Neural cell (in vitro differentiated cells): Measurements from ENCODE around the gene SPANXD. TPM values are rescaled to one million over a fixed set of nuclear protein-coding genes. Genes with fewer than 3 reads are reported as not detected.

ENCODE experiments used
- H2AFZ ChIP-seq: fragments of 200-600, 300-800 bp; sonication (generic), shearing (Covaris generic); 2 replicates; pipeline ENCODE4 v1.6.0; 2014; ENCODE audit warnings: low read depth, mild to moderate bottlenecking, antibody characterized with exemption, low read length, moderate library complexity
- H3F3A ChIP-seq: fragments of 200-600 bp; shearing (Covaris generic); 2 replicates; pipeline ENCODE4 v1.6.1; 2016; ENCODE audit warnings: mild to moderate bottlenecking, moderate library complexity, mixed read lengths, antibody characterized with exemption, low read length; ENCODE audit not compliant: insufficient read depth, poor library complexity, severe bottlenecking
- H3K27ac ChIP-seq: fragments of 200-600, 300-800 bp; sonication (generic), shearing (Covaris generic); 2 replicates; pipeline ENCODE4 v1.5.1; 2014; ENCODE audit warnings: mild to moderate bottlenecking, low read length, moderate library complexity
- H3K27me3 ChIP-seq: fragments of 300-800, 200-600 bp; sonication (generic), shearing (Covaris generic); 2 replicates; pipeline ENCODE4 v1.6.0; 2014; ENCODE audit warnings: mild to moderate bottlenecking, low read depth, low read length, moderate library complexity; ENCODE audit not compliant: insufficient read depth
- H3K36me3 ChIP-seq: fragments of 300-800, 200-600 bp; sonication (generic), shearing (Covaris generic); 2 replicates; pipeline ENCODE4 v1.5.1; 2014; ENCODE audit warnings: mild to moderate bottlenecking, antibody characterized with exemption, low read length, moderate library complexity; ENCODE audit not compliant: insufficient read depth
- H3K4me2 ChIP-seq: fragments of 300-800, 200-600 bp; sonication (generic), shearing (Covaris generic); 2 replicates; pipeline ENCODE4 v1.6.0; 2014; ENCODE audit warnings: mild to moderate bottlenecking, low read length
- H3K4me3 ChIP-seq: fragments of 300-800, 200-600 bp; sonication (generic), shearing (Covaris generic); 2 replicates; pipeline ENCODE4 v1.5.1; 2014; ENCODE audit warnings: mild to moderate bottlenecking, low read length, moderate library complexity
- H3K79me2 ChIP-seq: fragments of 200-600 bp; shearing (Covaris generic); replicated peaks from 2 replicates; pipeline ENCODE4 v1.6.0; 2014; ENCODE audit warnings: mild to moderate bottlenecking, low read length, moderate library complexity; ENCODE audit not compliant: insufficient read depth
- H3K9ac ChIP-seq: fragments of 300-800, 200-600 bp; sonication (generic), shearing (Covaris generic); 2 replicates; pipeline ENCODE4 v1.6.1; 2016; ENCODE audit warnings: mild to moderate bottlenecking, low read length, mixed read lengths
- H3K9me2 ChIP-seq: fragments of 200-600 bp; shearing (Covaris generic); 2 replicates; pipeline ENCODE4 v1.6.1; 2016; ENCODE audit warnings: mild to moderate bottlenecking, low read length, mixed read lengths; ENCODE audit not compliant: insufficient read depth
- H3K9me3 ChIP-seq: fragments of 200-600, 300-800 bp; sonication (generic), shearing (Covaris generic); 2 replicates; pipeline ENCODE4 v1.6.1; 2016; ENCODE audit warnings: mild to moderate bottlenecking, mixed run types, low read length, moderate library complexity, mixed read lengths
- H4K20me1 ChIP-seq: fragments of 200-600 bp; shearing (Covaris generic); 2 replicates; pipeline ENCODE4 v1.6.1; 2016; ENCODE audit warnings: mild to moderate bottlenecking, mixed run types; ENCODE audit not compliant: insufficient read depth
- CTCF ChIP-seq: fragments of 450-650 bp; IDR thresholded peaks from 2 replicates; pipeline ENCODE4 v1.5.1; 2014; ENCODE audit warnings: antibody characterized with exemption, mild to moderate bottlenecking, moderate library complexity; ENCODE audit not compliant: poor library complexity, severe bottlenecking
- EP300 ChIP-seq: fragments of 450-650 bp; conservative IDR thresholded peaks from 2 replicates; pipeline ENCODE4 v1.6.1; 2014; ENCODE audit warnings: antibody characterized with exemption, mild to moderate bottlenecking, moderate library complexity; ENCODE audit not compliant: poor library complexity, severe bottlenecking
- EZH2 ChIP-seq: fragments of 200-600, 300-800 bp; shearing (Covaris generic), sonication (generic); IDR thresholded peaks from 2 replicates; pipeline ENCODE4 v1.6.1; 2014; ENCODE audit warnings: antibody characterized with exemption, low read length, borderline replicate concordance, mild to moderate bottlenecking; ENCODE audit not compliant: insufficient read depth, poor library complexity, severe bottlenecking
- MXI1 ChIP-seq: fragments of 450-650 bp; conservative IDR thresholded peaks from 2 replicates; pipeline ENCODE4 v1.6.1; 2014; ENCODE audit warnings: antibody characterized with exemption, mild to moderate bottlenecking; ENCODE audit not compliant: poor library complexity, severe bottlenecking
- POLR2AphosphoS5 ChIP-seq: IDR thresholded peaks from 2 replicates; pipeline ENCODE4 v1.6.1; 2012
- RAD21 ChIP-seq: fragments of 450-650 bp; conservative IDR thresholded peaks from 2 replicates; pipeline ENCODE4 v1.6.1; 2014; ENCODE audit warnings: antibody characterized with exemption, mild to moderate bottlenecking, moderate library complexity
- REST ChIP-seq: IDR thresholded peaks from 2 replicates; pipeline ENCODE4 v1.6.1; 2012; ENCODE audit warnings: borderline replicate concordance
- SMC3 ChIP-seq: fragments of 450-650 bp; conservative IDR thresholded peaks from 2 replicates; pipeline ENCODE4 v1.6.1; 2014; ENCODE audit warnings: antibody characterized with exemption, mild to moderate bottlenecking, moderate library complexity; ENCODE audit not compliant: poor library complexity
- TAF1 ChIP-seq: IDR thresholded peaks from 2 replicates; pipeline ENCODE4 v1.6.1; 2012; ENCODE audit warnings: low read depth
- polyA plus RNA-seq: library from polyadenylated mRNA; depleted of rRNA; stranded (reverse); fragments of >200 nt; gene quantifications from 2 replicates; pipeline ENCODE4 v1.2.3, GENCODE V29; 2014

SPANXD gene
- polyA plus RNA-seq, 1 donor from 2014 or later = not detected

- Histone ChIP-seq H3K27me3 (no peaks in the 10 kb centered on the region), H3F3A (no peaks in the 10 kb centered on the region), H3K4me2 (no peak overlapping the region), H2AFZ (no peak overlapping the region), H3K4me3 (no peak overlapping the region), H3K9ac (no peak overlapping the region), H3K9me2 (no peaks in the 10 kb centered on the region), H3K36me3 (no peaks in the 10 kb centered on the region), H3K9me3 (no peaks in the 10 kb centered on the region), H3K27ac (no peak overlapping the region), H3K79me2 (no peaks in the 10 kb centered on the region), H4K20me1 (no peaks in the 10 kb centered on the region)
- no peak for TF ChIP-seq MXI1
These were observed 25.6 kb upstream of the SPANXD start for GRCh38 chrX:141724186-141724585.

- H3K9me3 ChIP-seq = no peaks in the 10 kb centered on the region
- H3K4me3 ChIP-seq = no peak overlapping the region
- H3F3A ChIP-seq = no peaks in the 10 kb centered on the region
- no peak for TF ChIP-seq TAF1
- no peak for TF ChIP-seq RAD21
- TF ChIP-seq EP300 = no peak
- no peak for TF ChIP-seq CTCF
- TF ChIP-seq MXI1 = no peak
- TF ChIP-seq POLR2AphosphoS5 = no peak
- no peak for TF ChIP-seq SMC3
- H3K9ac ChIP-seq = no peak overlapping the region
- no peaks in the 10 kb centered on the region for H3K79me2 ChIP-seq
- no peaks in the 10 kb centered on the region for H3K9me2 ChIP-seq
- no peaks in the 10 kb centered on the region for H3K27me3 ChIP-seq
- H3K4me2 ChIP-seq = no peak overlapping the region
- H4K20me1 ChIP-seq = no peaks in the 10 kb centered on the region
- H3K27ac ChIP-seq = no peak overlapping the region
- H2AFZ ChIP-seq = no peak overlapping the region
- H3K36me3 ChIP-seq = no peaks in the 10 kb centered on the region
These were observed 16.1 kb upstream of the SPANXD start for GRCh38 chrX:141714680-141715079.

- no peaks in the 10 kb centered on the region for H3F3A ChIP-seq
- H3K9me3 ChIP-seq = no peaks in the 10 kb centered on the region
- H3K4me2 ChIP-seq = no peak overlapping the region
- no peaks in the 10 kb centered on the region for H3K36me3 ChIP-seq
- no peaks in the 10 kb centered on the region for H4K20me1 ChIP-seq
- H3K27me3 ChIP-seq = no peaks in the 10 kb centered on the region
- TF ChIP-seq SMC3 (no peak), TAF1 (no peak), CTCF (no peak), REST (no peak), RAD21 (no peak), EZH2 (no peak), POLR2AphosphoS5 (no peak), MXI1 (no peak), EP300 (no peak)
- H3K9ac ChIP-seq = no peak overlapping the region
- H3K79me2 ChIP-seq = no peaks in the 10 kb centered on the region
- H3K27ac ChIP-seq = no peak overlapping the region
- no peak overlapping the region for H3K4me3 ChIP-seq
- H2AFZ ChIP-seq = no peak overlapping the region
- H3K9me2 ChIP-seq = no peaks in the 10 kb centered on the region
These were observed 2.5 kb upstream of the SPANXD start for GRCh38 chrX:141701072-141701471.
